GM19468 (cell line): Measurements from ENCODE around the gene ATCAY.
"Not testable (repeated sequence)": the region's sequence is repeated elsewhere in the genome, so short reads cannot be mapped to it uniquely, and the experiment has no call there.

Source experiments
- ATAC-seq: cut with Tn5 transposase; IDR thresholded peaks from one replicate; pipeline ENCODE4 v1.9.1; 2021; ENCODE audit warnings: mild to moderate bottlenecking, moderate library complexity, moderate number of reproducible peaks; ENCODE audit not compliant: unreplicated experiment; ENCODE audit errors: extremely low read depth

ATCAY gene

DNA sequence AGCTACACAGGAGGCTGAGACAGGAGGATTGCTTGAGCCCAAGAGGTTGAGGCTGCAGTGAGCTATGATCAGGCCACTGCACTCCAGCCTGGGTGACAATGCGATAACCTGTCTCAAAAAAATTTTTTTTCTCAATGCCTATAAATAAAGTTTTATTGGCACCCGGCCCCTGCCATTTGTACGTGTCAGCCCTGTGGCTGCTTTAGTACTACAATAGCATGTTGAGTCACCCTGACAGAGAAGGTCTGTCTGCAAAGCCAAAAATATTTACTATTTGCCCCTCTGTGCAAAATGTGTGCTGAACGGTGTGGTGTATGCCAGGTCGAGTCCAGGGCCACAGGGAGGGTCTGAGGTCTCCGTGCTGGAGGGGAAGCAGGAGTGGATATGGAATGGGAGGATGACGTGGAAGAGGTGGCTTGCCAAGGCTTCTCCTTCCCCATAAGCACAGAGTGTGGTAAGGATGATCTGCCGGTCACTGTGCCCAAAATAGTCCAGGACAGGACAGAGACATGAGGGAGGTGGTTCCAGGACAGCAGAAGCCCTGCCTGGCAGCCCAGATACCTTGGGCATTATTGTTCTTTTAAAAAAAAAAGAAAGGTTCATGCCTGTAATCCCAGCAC is 62.4 kb downstream of the ATCAY start:
- no peak for ATAC-seq

- ATAC-seq: no peak
These were observed 63.7 kb downstream of the ATCAY start for GRCh38 chr19:3944018-3944721.

- no peak for ATAC-seq
These were observed 65.4 kb downstream of the ATCAY start for GRCh38 chr19:3945838-3946237.

GRCh38 chr19:3947316-3947933 is 66.9 kb downstream of the ATCAY start:
- ATAC-seq: not testable (repeated sequence)

GRCh38 chr19:3949294-3949693 is 68.8 kb downstream of the ATCAY start:
- no peak for ATAC-seq

DNA sequence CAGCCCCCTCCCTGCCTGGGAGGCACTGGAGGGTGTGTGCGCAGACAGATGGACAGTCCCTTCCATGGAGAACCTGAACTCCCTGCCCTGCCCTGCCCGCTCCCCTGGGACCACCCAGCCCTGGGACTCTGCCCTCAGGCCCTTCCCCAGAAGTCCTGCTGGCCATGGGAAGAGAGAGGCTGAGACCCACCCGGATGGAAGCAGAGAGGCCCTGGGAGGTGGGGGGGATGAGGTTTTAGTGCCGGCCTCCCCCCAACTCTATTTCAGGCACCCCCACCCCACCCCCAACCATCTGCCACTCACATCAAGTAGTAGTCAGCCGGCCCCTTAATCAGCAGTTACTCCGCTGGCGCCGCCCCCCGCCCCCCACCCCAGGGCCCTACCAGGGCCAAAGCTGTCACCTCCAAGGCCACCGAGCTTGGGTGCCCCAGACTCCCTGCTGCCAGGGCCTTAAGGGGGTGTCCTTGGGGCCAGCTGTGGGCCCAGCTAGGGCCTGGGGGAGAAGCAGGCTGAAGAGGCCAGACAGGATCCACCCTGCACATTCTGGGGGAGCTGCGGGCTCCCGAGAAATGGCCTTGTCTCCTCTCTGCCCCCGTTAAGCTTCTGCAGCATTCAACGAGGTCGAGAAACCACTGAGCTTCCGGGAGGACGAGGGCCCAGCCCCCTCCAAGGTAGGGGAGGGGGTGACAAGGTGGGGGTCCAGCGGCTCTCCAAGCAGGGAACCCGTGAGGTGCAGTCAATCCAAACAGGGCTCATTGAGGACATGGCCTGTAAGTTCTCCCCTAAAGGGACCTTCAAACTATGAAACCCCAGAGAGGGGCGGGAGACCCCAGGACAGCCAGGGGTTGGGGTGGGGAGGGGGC is 69.7 kb downstream of the ATCAY start:
- no peak for ATAC-seq

- ATAC-seq: no peak
These were observed 70.7 kb downstream of the ATCAY start for GRCh38 chr19:3950871-3951861.

DNA sequence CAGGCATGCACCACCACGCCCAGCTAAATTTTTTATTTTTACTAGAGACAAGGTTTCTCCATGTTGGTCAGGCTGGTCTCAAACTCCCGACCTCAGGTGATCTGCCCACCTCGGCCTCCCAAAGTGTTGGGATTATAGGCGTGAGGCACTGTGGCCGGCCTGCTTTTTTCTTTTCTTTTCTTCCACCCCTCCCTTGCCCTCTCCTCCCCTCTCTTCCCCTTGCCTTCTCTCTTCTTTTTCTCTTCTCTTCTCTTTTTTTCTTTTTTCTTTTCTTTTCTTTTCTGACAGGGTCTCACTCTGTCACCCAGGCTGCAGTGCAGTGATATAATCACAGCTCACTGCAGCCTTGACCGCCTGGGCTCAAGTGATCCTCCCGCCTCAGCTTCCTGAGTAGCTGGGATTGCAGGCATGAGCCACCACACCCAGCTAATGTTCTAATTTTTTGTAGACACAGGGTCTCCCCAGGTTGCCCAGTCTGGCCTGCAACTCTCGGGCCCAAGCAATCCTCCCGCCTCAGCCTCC is 72.3 kb downstream of the ATCAY start:
- not testable (repeated sequence) for ATAC-seq

DNA sequence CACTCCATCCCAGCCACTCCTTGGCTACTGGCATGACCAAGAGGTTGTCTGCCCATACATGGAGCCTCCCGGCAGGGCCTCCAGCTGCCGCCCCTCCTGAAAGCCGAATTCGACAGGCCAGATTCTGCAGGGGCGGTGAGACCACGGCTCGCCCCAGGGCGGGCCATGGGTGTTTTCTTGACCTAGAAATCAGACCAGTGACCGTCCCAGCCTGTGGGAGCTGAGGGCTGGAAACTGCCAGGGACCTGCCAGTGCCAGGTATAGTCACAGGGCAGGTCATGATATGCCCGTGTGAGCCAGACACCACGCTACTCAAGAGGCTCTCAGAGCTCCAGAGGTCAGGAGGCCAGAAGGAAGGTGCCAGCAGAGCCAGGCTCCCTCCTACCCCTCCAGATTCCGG is 73.6 kb downstream of the ATCAY start:
- no peak for ATAC-seq

- not testable (repeated sequence) for ATAC-seq
These were observed 74.8 kb downstream of the ATCAY start for GRCh38 chr19:3955276-3955675.

DNA sequence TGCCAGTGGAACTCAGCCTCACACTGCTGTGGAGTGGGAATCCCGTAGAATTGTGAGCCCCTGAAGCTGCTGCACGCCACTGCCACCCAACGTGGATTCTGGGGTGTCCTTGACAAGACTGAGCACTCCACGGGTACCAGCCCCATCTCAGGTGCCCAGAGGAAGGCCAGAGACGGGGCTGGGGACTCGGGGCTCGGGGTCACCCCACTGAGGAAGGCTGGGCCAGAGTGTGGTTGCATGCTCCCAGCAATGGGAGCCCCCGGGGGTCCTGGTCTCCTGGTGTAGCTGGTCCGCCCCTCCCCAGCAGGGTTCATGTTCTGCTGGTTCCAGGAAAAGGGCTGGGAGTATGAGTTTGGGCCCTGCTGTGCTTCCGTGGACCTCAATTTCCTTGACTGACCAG is 75.2 kb downstream of the ATCAY start:
- no peak for ATAC-seq

DNA sequence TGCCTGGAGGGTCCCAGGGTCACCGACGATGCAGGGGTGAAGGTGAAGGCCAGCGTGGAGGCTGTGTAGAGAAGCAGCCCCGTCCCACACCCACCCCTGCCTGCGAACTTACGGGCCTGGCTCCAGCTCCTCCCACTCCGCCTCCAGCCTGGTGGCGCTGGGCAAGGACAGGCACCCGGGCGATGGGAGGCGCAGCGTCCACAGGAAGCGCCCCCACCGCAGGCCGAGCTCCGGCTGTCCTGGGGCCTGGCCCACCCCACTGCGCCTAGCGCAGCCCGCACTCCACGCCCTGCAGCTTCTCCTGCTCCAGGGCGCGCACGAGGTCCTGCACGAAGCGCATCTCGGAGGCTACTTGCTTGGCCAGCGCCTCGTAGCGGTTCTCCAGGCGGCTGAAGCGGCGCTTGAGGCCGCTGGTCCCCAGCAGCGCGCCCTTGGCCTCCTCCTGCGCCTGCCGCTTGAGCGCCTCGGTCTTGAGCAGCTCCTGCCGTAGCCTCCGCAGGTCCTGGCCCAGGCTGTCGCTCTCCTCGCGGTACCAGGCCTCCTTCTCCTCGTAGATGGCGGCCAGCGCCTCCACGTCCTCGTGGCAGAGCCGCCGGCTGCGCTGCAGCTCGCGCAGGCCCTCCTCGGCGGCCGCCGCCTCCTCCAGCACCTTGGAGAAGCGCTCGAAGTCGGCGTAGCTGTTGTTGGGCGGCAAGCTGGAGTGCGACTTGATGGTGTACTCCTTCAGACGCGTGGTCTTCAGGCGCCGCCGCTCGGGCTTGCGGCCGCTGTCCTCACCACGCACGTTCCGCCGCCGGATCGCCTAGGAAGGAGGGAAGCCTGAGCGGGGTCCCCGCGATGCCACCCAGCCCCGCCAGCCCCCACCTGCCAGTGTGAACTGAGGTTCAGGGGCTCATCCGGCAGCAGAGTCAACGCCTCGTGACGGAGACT is 78.6 kb downstream of the ATCAY start:
- ATAC-seq: no peak

DNA sequence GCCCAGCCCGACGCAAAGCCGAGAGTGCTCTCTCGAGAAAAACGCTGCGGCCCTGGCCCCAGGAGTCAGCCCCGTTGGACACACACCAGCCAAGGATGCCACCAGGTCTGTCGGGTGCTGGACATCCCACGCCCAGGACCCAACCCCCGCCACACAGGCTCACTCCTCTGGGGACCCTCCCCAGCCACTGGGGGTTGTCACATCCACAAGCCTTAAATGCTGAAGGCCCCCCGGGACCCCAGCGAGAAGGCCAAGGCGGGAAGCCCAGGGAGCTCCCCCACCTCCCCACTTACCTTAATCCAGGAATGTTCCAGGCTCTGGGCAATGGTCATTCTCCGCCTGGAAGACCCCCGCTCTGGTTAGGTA is 79.3 kb downstream of the ATCAY start:
- no peak for ATAC-seq

GRCh38 chr19:3961007-3961406 is 80.5 kb downstream of the ATCAY start:
- no peak for ATAC-seq

DNA sequence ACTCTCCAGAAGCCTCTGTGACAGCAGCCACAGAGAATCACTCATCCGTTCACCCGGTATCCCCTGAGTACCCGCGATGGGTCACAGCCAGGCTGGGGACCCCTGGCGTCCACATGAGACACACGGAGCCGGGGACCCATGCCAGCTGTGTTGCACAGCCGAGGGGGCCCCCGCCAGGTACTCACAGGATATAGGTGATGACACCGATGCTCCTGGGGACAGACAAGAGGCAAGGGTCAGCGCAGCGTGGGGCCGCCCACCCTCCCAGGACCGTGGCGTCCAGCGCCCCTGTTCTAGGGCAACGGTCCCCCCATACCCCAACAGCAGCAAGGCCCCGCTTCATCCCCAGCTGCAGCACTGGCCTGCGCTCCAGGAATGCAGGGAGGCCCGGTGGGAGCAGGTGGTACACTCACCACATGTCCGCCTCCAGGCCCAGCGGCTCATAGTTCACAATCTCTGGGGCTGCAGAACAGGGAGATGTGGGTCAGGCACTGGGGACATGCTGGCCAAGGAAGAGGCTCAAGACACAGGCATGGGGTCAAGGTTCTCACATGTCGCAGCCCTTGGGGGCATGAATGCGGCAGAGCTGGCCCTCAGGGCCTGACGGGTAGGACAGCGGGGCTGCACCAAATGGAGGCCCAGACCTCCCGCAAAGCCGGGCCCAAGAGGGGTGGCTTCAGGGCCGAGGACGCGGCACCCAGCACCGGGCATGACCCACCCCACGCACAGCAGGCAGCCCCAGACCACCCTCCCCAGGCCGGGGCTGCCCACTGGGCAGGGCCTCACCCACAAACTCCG is 83.2 kb downstream of the ATCAY start:
- no peak for ATAC-seq

- no peak for ATAC-seq
These were observed 84.0 kb downstream of the ATCAY start for GRCh38 chr19:3964256-3965194.
